A673 (cell line): ENCODE data around the gene BEAN1.

Experiments
- CTCF ChIP-seq: fragments of 300-800, 200-600 bp; sonication (generic); conservative IDR thresholded peaks from 2 replicates; pipeline ENCODE4 v1.5.1; 2017; ENCODE audit warnings: low read depth, mild to moderate bottlenecking, antibody characterized with exemption, low read length, moderate library complexity, mixed read lengths
- EZH2 ChIP-seq: fragments of 200-600 bp; sonication (generic); IDR thresholded peaks from 2 replicates; pipeline ENCODE4 v1.6.1; 2017; ENCODE audit warnings: borderline replicate concordance, low read depth, mild to moderate bottlenecking, mixed read lengths, antibody characterized with exemption, low read length; ENCODE audit not compliant: poor library complexity, severe bottlenecking

GRCh38 chr16:66438536-66438935 is 11.4 kb downstream of the BEAN1 start:
- TF ChIP-seq CTCF (no peak), EZH2 (no peak)
